ENCODE data around the gene ROMO1. TPM values are rescaled to one million over a fixed set of nuclear protein-coding genes. Genes with fewer than 3 reads are reported as not detected.

ROMO1 gene
- total and polyA plus RNA-seq, 10 of the 15 experiments (the other 5 are each of a cell fraction or from before 2014, with no cell fraction given): 23.2 to 631 (median 352) TPM

DNA sequence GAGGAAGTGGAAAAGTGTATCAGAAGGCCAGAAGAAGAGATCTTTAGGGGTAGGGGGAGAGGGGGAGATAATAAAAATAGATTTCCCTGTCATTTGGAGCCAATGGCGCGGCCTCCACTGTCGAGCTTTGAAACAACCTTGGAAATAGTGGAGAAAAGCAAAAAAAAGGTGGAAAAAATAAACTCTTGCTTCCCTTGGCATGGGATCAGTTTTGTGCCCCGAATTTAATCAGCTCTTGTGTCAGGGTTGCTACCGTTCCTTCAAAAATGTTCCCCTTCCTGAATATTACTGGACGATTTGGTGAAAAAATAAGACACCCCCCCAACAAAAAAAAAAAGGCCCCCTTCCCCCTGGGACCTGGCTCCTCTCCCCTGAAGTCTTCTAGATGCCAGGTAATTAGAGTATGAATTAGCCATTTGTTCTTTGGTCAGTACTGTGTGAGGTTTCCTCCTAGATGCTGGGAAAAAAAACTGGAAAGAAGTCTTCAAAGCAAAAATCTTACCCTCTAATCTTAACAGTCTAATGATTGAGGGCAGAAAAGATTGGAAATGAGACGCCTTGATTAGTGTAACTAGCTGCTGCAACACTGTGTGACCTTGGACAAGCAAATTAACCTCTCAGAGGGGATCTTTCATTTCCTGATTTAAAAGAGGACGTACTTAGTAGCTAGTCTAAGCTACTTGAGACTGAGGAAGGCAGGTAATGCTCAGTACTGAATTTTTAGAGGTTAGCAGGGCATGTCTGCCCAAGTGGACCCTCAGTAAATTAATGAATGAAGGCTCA, 43.7 kb downstream of the ROMO1 start (continued):
- TF ChIP-seq DPF2 (IDR thresholded peaks at IDR 0.05): no peak
- TF ChIP-seq, protein P1, sequence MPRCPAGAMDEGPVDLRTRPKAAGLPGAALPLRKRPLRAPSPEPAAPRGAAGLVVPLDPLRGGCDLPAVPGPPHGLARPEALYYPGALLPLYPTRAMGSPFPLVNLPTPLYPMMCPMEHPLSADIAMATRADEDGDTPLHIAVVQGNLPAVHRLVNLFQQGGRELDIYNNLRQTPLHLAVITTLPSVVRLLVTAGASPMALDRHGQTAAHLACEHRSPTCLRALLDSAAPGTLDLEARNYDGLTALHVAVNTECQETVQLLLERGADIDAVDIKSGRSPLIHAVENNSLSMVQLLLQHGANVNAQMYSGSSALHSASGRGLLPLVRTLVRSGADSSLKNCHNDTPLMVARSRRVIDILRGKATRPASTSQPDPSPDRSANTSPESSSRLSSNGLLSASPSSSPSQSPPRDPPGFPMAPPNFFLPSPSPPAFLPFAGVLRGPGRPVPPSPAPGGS (IDR thresholded peaks at IDR 0.05; ENCODE audit: borderline replicate concordance, insufficient read depth, low read depth, low read length, poor library complexity, severe bottlenecking): no peak
- TF ChIP-seq HDGF (IDR thresholded peaks at IDR 0.05): no peak
- 0 out of 4 replicates have a peak, but pooled peaks of 1 of the 2 experiments have one; percentile 8 for TF ChIP-seq EP300 (IDR thresholded peaks at IDR 0.05; ENCODE audit: borderline replicate concordance in 1 of 2, control insufficient read depth in 1 of 2, low read depth in 2 of 2, low read length in 2 of 2)
- peak; percentile 12; the same call in 1 of the 2 replicates for TF ChIP-seq MTA2 (IDR thresholded peaks at IDR 0.05; ENCODE audit: low read depth)
- no peak for TF ChIP-seq TCF7 (IDR thresholded peaks at IDR 0.05; ENCODE audit: borderline replicate concordance)
- TF ChIP-seq CREM (IDR thresholded peaks at IDR 0.05; ENCODE audit: low read depth): peak; percentile 45; the same call in 1 of the 2 replicates
- no peak for TF ChIP-seq TCF12 (IDR thresholded peaks at IDR 0.05; ENCODE audit: low read depth, low read length)
- TF ChIP-seq, protein P2, sequence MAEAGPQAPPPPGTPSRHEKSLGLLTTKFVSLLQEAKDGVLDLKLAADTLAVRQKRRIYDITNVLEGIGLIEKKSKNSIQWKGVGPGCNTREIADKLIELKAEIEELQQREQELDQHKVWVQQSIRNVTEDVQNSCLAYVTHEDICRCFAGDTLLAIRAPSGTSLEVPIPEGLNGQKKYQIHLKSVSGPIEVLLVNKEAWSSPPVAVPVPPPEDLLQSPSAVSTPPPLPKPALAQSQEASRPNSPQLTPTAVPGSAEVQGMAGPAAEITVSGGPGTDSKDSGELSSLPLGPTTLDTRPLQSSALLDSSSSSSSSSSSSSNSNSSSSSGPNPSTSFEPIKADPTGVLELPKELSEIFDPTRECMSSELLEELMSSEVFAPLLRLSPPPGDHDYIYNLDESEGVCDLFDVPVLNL (IDR thresholded peaks at IDR 0.05; ENCODE audit: low read depth, low read length): no peak
- TF ChIP-seq, protein P3, sequence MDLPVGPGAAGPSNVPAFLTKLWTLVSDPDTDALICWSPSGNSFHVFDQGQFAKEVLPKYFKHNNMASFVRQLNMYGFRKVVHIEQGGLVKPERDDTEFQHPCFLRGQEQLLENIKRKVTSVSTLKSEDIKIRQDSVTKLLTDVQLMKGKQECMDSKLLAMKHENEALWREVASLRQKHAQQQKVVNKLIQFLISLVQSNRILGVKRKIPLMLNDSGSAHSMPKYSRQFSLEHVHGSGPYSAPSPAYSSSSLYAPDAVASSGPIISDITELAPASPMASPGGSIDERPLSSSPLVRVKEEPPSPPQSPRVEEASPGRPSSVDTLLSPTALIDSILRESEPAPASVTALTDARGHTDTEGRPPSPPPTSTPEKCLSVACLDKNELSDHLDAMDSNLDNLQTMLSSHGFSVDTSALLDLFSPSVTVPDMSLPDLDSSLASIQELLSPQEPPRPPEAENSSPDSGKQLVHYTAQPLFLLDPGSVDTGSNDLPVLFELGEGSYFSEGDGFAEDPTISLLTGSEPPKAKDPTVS (IDR thresholded peaks at IDR 0.05; ENCODE audit: low read depth, low read length): no peak
- no peak for TF ChIP-seq RAD21 (IDR thresholded peaks at IDR 0.05; ENCODE audit: insufficient read depth, low read depth, low read length)
- TF ChIP-seq, protein P4, sequence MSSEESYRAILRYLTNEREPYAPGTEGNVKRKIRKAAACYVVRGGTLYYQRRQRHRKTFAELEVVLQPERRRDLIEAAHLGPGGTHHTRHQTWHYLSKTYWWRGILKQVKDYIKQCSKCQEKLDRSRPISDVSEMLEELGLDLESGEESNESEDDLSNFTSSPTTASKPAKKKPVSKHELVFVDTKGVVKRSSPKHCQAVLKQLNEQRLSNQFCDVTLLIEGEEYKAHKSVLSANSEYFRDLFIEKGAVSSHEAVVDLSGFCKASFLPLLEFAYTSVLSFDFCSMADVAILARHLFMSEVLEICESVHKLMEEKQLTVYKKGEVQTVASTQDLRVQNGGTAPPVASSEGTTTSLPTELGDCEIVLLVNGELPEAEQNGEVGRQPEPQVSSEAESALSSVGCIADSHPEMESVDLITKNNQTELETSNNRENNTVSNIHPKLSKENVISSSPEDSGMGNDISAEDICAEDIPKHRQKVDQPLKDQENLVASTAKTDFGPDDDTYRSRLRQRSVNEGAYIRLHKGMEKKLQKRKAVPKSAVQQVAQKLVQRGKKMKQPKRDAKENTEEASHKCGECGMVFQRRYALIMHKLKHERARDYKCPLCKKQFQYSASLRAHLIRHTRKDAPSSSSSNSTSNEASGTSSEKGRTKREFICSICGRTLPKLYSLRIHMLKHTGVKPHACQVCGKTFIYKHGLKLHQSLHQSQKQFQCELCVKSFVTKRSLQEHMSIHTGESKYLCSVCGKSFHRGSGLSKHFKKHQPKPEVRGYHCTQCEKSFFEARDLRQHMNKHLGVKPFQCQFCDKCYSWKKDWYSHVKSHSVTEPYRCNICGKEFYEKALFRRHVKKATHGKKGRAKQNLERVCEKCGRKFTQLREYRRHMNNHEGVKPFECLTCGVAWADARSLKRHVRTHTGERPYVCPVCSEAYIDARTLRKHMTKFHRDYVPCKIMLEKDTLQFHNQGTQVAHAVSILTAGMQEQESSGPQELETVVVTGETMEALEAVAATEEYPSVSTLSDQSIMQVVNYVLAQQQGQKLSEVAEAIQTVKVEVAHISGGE (CRISPR knock-in tag; IDR thresholded peaks at IDR 0.05): no peak
- no peak for TF ChIP-seq BCL11A (IDR thresholded peaks at IDR 0.05; ENCODE audit: low read depth, low read length)
- no peak for TF ChIP-seq FOS (IDR thresholded peaks at IDR 0.05; ENCODE audit: borderline replicate concordance, extremely low read depth, insufficient read length)
- TF ChIP-seq, protein P5, sequence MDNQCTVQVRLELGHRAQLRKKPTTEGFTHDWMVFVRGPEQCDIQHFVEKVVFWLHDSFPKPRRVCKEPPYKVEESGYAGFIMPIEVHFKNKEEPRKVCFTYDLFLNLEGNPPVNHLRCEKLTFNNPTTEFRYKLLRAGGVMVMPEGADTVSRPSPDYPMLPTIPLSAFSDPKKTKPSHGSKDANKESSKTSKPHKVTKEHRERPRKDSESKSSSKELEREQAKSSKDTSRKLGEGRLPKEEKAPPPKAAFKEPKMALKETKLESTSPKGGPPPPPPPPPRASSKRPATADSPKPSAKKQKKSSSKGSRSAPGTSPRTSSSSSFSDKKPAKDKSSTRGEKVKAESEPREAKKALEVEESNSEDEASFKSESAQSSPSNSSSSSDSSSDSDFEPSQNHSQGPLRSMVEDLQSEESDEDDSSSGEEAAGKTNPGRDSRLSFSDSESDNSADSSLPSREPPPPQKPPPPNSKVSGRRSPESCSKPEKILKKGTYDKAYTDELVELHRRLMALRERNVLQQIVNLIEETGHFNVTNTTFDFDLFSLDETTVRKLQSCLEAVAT (IDR thresholded peaks at IDR 0.05): no peak; the same call in 1 of the 2 replicates
- no peak for TF ChIP-seq TARDBP (IDR thresholded peaks at IDR 0.05; ENCODE audit: borderline replicate concordance)
- no peak for TF ChIP-seq NFYB (IDR thresholded peaks at IDR 0.05; ENCODE audit: insufficient read depth, low read depth, low read length)
- TF ChIP-seq NFIC (IDR thresholded peaks at IDR 0.05; ENCODE audit: low read depth, low read length): 0 out of 2 replicates have a peak, but pooled peaks have one; percentile 34
- no peak for TF ChIP-seq SMC3 (IDR thresholded peaks at IDR 0.05; ENCODE audit: borderline replicate concordance, low read length)
- 0 out of 2 replicates have a peak, but pooled peaks have one; percentile 28 for TF ChIP-seq CREB1 (IDR thresholded peaks at IDR 0.05; ENCODE audit: low read depth)

All from GM12878 (cell line).